Amniotic stem cell (primary cell): ENCODE results near the gene ZNF331.

Experiments used
- DNase-seq: peaks from one replicate; lab custom pipeline; 2025; lab: John Stamatoyannopoulos, UW

The ZNF331 gene

GRCh38 chr19:53626976-53627375, 89.0 kb downstream of the ZNF331 start:
- no peak for DNase-seq
